ENCODE data around the gene NEB.

DNA sequence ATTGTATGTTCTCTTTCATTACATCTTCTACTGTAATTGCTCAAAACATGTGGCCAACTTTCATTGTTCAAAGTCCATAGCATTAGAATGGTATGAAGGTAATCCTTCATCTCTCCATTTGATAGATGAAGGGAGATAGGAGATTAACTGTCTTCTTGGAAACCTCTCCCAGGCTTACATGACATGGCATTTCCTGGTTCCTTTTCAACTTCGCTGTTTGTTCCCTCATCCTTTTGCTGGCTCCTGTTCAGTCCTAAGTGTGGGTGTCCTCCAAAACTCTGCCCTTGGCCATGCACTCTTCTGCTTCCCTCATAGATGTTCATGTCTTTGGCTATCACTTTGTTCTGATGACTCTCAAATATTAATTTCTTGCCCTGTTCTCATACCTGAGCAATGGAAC lies 13.8 kb downstream of the NEB start:
- TF ChIP-seq, protein P1, sequence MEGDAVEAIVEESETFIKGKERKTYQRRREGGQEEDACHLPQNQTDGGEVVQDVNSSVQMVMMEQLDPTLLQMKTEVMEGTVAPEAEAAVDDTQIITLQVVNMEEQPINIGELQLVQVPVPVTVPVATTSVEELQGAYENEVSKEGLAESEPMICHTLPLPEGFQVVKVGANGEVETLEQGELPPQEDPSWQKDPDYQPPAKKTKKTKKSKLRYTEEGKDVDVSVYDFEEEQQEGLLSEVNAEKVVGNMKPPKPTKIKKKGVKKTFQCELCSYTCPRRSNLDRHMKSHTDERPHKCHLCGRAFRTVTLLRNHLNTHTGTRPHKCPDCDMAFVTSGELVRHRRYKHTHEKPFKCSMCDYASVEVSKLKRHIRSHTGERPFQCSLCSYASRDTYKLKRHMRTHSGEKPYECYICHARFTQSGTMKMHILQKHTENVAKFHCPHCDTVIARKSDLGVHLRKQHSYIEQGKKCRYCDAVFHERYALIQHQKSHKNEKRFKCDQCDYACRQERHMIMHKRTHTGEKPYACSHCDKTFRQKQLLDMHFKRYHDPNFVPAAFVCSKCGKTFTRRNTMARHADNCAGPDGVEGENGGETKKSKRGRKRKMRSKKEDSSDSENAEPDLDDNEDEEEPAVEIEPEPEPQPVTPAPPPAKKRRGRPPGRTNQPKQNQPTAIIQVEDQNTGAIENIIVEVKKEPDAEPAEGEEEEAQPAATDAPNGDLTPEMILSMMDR (IDR thresholded peaks at IDR 0.05): no peak
- no peak for TF ChIP-seq POLR2AphosphoS5 (IDR thresholded peaks at IDR 0.05)
- TF ChIP-seq POLR2A (IDR thresholded peaks at IDR 0.05): no peak
